HFFc6 (cell line): ENCODE data around the gene ZKSCAN1. TPM values are rescaled to one million over a fixed set of nuclear protein-coding genes. Genes with fewer than 3 reads are reported as not detected.

Experiments
- DNase-seq: peaks from one replicate; pipeline ENCODE4 v3.0.0-alpha.2; 2018
- H3K27ac Mint-ChIP-seq: 2 replicates; pipeline ENCODE4 v1.8.0; 2020; ENCODE audit warnings: mild to moderate bottlenecking, mixed read lengths
- H3K27me3 Mint-ChIP-seq: 2 replicates; pipeline ENCODE4 v1.8.0; 2021; ENCODE audit warnings: mild to moderate bottlenecking, moderate library complexity, mixed read lengths; ENCODE audit not compliant: insufficient read depth
- H3K36me3 Mint-ChIP-seq: 2 replicates; pipeline ENCODE4 v1.8.0; 2021; ENCODE audit warnings: low read depth, mixed read lengths
- H3K4me1 Mint-ChIP-seq: 2 replicates; pipeline ENCODE4 v1.8.0; 2020; ENCODE audit warnings: low read depth, mixed read lengths
- H3K4me3 Mint-ChIP-seq: 2 replicates; pipeline ENCODE4 v1.8.0; 2020; ENCODE audit warnings: mild to moderate bottlenecking, moderate library complexity, mixed read lengths
- H3K9me3 Mint-ChIP-seq: 2 replicates; pipeline ENCODE4 v1.8.0; 2020; ENCODE audit warnings: mild to moderate bottlenecking, mixed read lengths
- CTCF ChIP-seq: fragments of 200-600 bp; sonication (generic); IDR thresholded peaks from 2 replicates; pipeline ENCODE4 v1.5.0; 2021; ENCODE audit warnings: antibody characterized with exemption, mild to moderate bottlenecking
- total RNA-seq, 6 experiments: library from RNA; stranded (reverse); fragmentation: NEBNext Ultra II Directional; extraction: Animal tissue kit (Norgen Biotek cat#: 25700); gene quantifications; 2 replicates in 1 of 6; 3 replicates in 5 of 6; pipeline ENCODE4 v1.2.3, GENCODE V29; 2021

ZKSCAN1 gene
- total RNA-seq, 6 experiments from 2014 or later: 55.9 to 77.4 (median 63.1) TPM

- peaks cover 2% of the 10 kb centered on the region for H3K27me3 Mint-ChIP-seq
- peak overlapping the region; percentile 90 for H3K27ac Mint-ChIP-seq
- peaks cover 46% of the 10 kb centered on the region for H3K36me3 Mint-ChIP-seq
- H3K9me3 Mint-ChIP-seq: no peaks in the 10 kb centered on the region
- peak overlapping the region; percentile 92 for H3K4me3 Mint-ChIP-seq
- TF ChIP-seq CTCF: no peak
- peaks cover 78% of the 10 kb centered on the region for H3K4me1 Mint-ChIP-seq
- DNase-seq: peak; percentile 35
These were observed 75.4 kb downstream of the ZKSCAN1 start for GRCh38 chr7:100090527-100091410.

Other genes with a start within 250 kb of the ZKSCAN1 start
- not detected for gene CYP3A4, start 231.4 kb upstream of the ZKSCAN1 start, total RNA-seq
- not detected for gene CYP3A43, start 187.6 kb upstream of the ZKSCAN1 start, total RNA-seq
- gene OR2AE1, start 138.6 kb upstream of the ZKSCAN1 start, total RNA-seq: not detected
- 10 to 100 TPM; 22.0 to 24.6 (median 22.9) TPM for gene TRIM4, start 96.1 kb upstream of the ZKSCAN1 start, total RNA-seq
- gene GJC3, start 86.0 kb upstream of the ZKSCAN1 start, total RNA-seq: not detected
- not detected for gene AZGP1, start 39.6 kb upstream of the ZKSCAN1 start, total RNA-seq
- 1 to 10 TPM; 8.2 to 9.8 (median 9.2) TPM for gene ZSCAN21, start 34.2 kb downstream of the ZKSCAN1 start, total RNA-seq
- gene ZNF3, start 66.1 kb downstream of the ZKSCAN1 start, total RNA-seq: 10 to 100 TPM; 16.5 to 19.4 (median 18.3) TPM
- 100 to 1,000 TPM; 253 to 334 (median 302) TPM for gene COPS6, start 73.4 kb downstream of the ZKSCAN1 start, total RNA-seq
- gene MCM7, start 85.8 kb downstream of the ZKSCAN1 start, total RNA-seq: 100 to 1,000 TPM in 5 of 6 experiments, 10 to 100 TPM in 1; 70.9 to 139 (median 124) TPM
- gene AP4M1, start 86.0 kb downstream of the ZKSCAN1 start, total RNA-seq: 10 to 100 TPM; 20.2 to 24.5 (median 21.9) TPM
- 10 to 100 TPM; 66.4 to 78.6 (median 77.4) TPM for gene TAF6, start 103.8 kb downstream of the ZKSCAN1 start, total RNA-seq
- 10 to 100 TPM; 24.4 to 32.4 (median 26.3) TPM for gene CNPY4, start 104.0 kb downstream of the ZKSCAN1 start, total RNA-seq
- gene MBLAC1, start 111.4 kb downstream of the ZKSCAN1 start, total RNA-seq: 1 to 10 TPM; 2.3 to 3.0 (median 2.5) TPM
- 100 to 1,000 TPM in 5 of 6 experiments, 10 to 100 TPM in 1; 99.5 to 137 (median 110) TPM for gene LAMTOR4, start 133.3 kb downstream of the ZKSCAN1 start, total RNA-seq
- gene TRAPPC14, start 143.1 kb downstream of the ZKSCAN1 start, total RNA-seq: 10 to 100 TPM; 19.1 to 23.4 (median 21.7) TPM
- 1 to 10 TPM; 5.1 to 8.6 (median 7.1) TPM for gene GAL3ST4, start 153.0 kb downstream of the ZKSCAN1 start, total RNA-seq
- gene GPC2, start 161.8 kb downstream of the ZKSCAN1 start, total RNA-seq: 1 to 10 TPM in 3 of 6 experiments, under 1 TPM in 3; 0.57 to 1.4 (median 0.86) TPM
- under 1 TPM; 0.24 to 0.91 (median 0.43) TPM for gene STAG3, start 162.3 kb downstream of the ZKSCAN1 start, total RNA-seq
- under 1 TPM in 4 of 6 experiments, not detected in 2; 0.51 to 0.87 (median 0.61) TPM for gene PVRIG, start 204.4 kb downstream of the ZKSCAN1 start, total RNA-seq